Esophagus squamous epithelium (tissue), 4 donors: ENCODE results near the gene C5orf24.

Experiments
- CTCF ChIP-seq, 6 experiments: fragments of 450-650 bp in 4 of 6; fragments of 200-600 bp in 2 of 6; sonication (generic) in 2 of 6; IDR thresholded peaks; one replicate each; pipeline ENCODE4 v1.5.1; 2016 to 2019; ENCODE audit warnings: antibody characterized with exemption in 6 of 6, mild to moderate bottlenecking in 4 of 6, moderate library complexity in 4 of 6
- POLR2A ChIP-seq, 4 donors: fragments of 450-650 bp; IDR thresholded peaks; one replicate each; pipeline ENCODE4 v1.6.1; 2017; ENCODE audit warnings: antibody characterized with exemption in 4 of 4, mild to moderate bottlenecking in 4 of 4, moderate library complexity in 3 of 4

- TF ChIP-seq CTCF (IDR thresholded peaks at IDR 0.05) (peak in 1 of 6 experiments; percentile 26), POLR2A (IDR thresholded peaks at IDR 0.05) (no peak)
Observed at GRCh38 chr5:134851307-134851923, 5.6 kb downstream of the C5orf24 start.
